ENCODE measurements around the gene NUCKS1.

DNA sequence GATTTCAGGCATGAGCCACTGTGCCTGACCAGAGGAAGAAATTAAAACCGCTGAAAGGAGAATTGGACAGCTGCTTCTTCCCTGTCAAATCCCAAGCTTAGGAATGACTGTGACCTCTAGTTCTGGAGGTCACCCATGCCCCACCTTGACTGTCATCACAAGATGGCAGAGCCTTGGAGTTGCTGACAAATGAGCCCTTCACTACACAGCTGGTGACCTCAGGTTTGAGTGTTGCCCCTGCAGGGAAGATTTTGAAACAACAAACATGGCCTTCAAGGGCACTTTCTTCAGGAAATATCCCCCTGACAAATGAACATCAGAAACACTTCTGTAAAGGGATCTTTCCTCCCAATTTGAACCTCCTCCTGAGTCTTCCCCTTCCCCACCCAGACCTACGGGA lies 62.7 kb downstream of the NUCKS1 start:
- no peak for TF ChIP-seq FOXM1 (IDR thresholded peaks at IDR 0.05; ENCODE audit: borderline replicate concordance)
- no peak for TF ChIP-seq ELF4 (IDR thresholded peaks at IDR 0.05)
- TF ChIP-seq ARNT (IDR thresholded peaks at IDR 0.05) = no peak
- TF ChIP-seq NFRKB (IDR thresholded peaks at IDR 0.05) = no peak
- no peak for TF ChIP-seq CTBP1 (IDR thresholded peaks at IDR 0.05; ENCODE audit: borderline replicate concordance)
- TF ChIP-seq, protein P1, sequence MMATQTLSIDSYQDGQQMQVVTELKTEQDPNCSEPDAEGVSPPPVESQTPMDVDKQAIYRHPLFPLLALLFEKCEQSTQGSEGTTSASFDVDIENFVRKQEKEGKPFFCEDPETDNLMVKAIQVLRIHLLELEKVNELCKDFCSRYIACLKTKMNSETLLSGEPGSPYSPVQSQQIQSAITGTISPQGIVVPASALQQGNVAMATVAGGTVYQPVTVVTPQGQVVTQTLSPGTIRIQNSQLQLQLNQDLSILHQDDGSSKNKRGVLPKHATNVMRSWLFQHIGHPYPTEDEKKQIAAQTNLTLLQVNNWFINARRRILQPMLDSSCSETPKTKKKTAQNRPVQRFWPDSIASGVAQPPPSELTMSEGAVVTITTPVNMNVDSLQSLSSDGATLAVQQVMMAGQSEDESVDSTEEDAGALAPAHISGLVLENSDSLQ (IDR thresholded peaks at IDR 0.05) = no peak
- no peak for TF ChIP-seq BHLHE40 (IDR thresholded peaks at IDR 0.05; ENCODE audit: borderline replicate concordance)
- no peak for TF ChIP-seq FOXA1 (IDR thresholded peaks at IDR 0.05)
- no peak for TF ChIP-seq SUZ12 (IDR thresholded peaks at IDR 0.05)
- TF ChIP-seq TARDBP (IDR thresholded peaks at IDR 0.05) = no peak
- no peak for TF ChIP-seq FOXK2 (IDR thresholded peaks at IDR 0.05)

Measured in HEK293T (cell line).